Cardiac ventricle fibroblast (primary cell): ENCODE results near the gene BPIFB2. TPM values are rescaled to one million over a fixed set of nuclear protein-coding genes. Genes with fewer than 3 reads are reported as not detected.

ENCODE experiments used
- total RNA-seq: library from RNA; depleted of rRNA; stranded (reverse); fragments of >200 nt; gene quantifications from 2 replicates; pipeline ENCODE4 v1.2.3, GENCODE V29; 2015

BPIFB2 gene
- not detected in 2 replicates for total RNA-seq

GRCh38 chr20:33007376-33008335 lies at the start of gene BPIFB2:
TSS of gene BPIFB2 (plus strand) at chr20:33007704. CDS start at chr20:33008575, 871 bp downstream.

DNA sequence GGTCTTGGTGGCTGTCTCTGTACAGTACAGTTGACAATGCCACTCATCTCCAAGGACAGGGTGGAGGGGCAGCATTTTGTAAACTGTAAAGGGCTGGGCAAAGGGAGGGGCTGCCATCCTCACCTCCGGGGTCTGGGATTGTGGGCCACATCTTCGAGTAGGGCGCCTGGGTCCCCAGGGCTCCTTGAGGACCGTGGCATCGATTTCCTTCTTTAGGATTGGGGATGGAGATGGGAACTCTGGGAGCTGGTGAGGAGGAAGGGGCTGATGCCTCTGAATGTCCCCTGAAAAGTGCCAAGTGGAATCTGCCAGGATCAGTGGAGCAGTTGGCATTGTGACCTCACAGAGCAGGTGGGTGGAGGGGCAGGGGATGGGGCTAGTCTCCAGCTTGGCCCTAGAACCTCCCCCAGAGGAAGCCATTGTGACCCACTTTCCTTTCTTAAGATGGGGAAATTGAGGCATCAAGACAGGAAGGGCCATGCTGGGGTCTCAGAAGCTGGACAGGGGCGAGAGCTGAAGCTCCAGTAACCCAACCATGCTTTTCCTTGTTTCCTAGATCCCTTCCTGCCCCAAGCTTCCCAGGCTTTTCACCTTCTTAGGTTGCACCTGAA lies 3.3 kb upstream of the BPIFB2 start, which contains the start of gene SUN5:
SUN5 (minus strand) TSS at position 293 of the 611 bp plus-strand sequence; CDS start at position 200, 93 bp downstream.

GRCh38 chr20:33031531-33031930 lies 24.0 kb downstream of the BPIFB2 start, which contains the start of gene BPIFB6:
TSS of gene BPIFB6 (plus strand) at chr20:33031648. CDS start at chr20:33031648, 0 bp downstream.

GRCh38 chr20:33053291-33054106 lies 46.0 kb downstream of the BPIFB2 start, which contains the start of gene BPIFB3:
TSS of gene BPIFB3 (plus strand) at chr20:33053903. CDS start at chr20:33055436, 1,533 bp downstream.

Other genes with a start within 250 kb of the BPIFB2 start
- gene DNMT3B, start 245.3 kb upstream of the BPIFB2 start, total RNA-seq, result 0.37 and 1.3 TPM in 2 replicates
- gene MAPRE1, start 187.8 kb upstream of the BPIFB2 start, total RNA-seq, result 38.9 and 42.3 TPM in 2 replicates
- not detected in 2 replicates for gene EFCAB8, start 148.8 kb upstream of the BPIFB2 start, total RNA-seq
- not detected in 2 replicates for gene SUN5, start 3.3 kb upstream of the BPIFB2 start, total RNA-seq
- not detected in 2 replicates for gene BPIFB6, start 23.9 kb downstream of the BPIFB2 start, total RNA-seq
- not detected in 2 replicates for gene BPIFB3, start 46.2 kb downstream of the BPIFB2 start, total RNA-seq
- gene BPIFB4, start 71.9 kb downstream of the BPIFB2 start, total RNA-seq, result 0.06 and 0.24 TPM in 2 replicates
- not detected in 2 replicates for gene BPIFA2, start 160.5 kb downstream of the BPIFB2 start, total RNA-seq
- gene BPIFA3, start 209.6 kb downstream of the BPIFB2 start, total RNA-seq, result not detected in 2 replicates
- gene BPIFA1, start 228.3 kb downstream of the BPIFB2 start, total RNA-seq, result not detected in 2 replicates